Mesendoderm (in vitro differentiated cells): Measurements from ENCODE around the gene COMMD2.

Experiments
- DNase-seq: peaks from one replicate; pipeline ENCODE4 v3.0.0; 2013
- H2AK5ac ChIP-seq: 2 replicates; pipeline ENCODE4 v1.6.1; 2013; ENCODE audit warnings: low read length, inconsistent platforms
- H2BK120ac ChIP-seq: 2 replicates; pipeline ENCODE4 v1.6.1; 2013; ENCODE audit warnings: low read depth, mild to moderate bottlenecking, low read length, moderate library complexity, mixed read lengths
- H2BK15ac ChIP-seq: replicated peaks from 2 replicates; pipeline ENCODE4 v1.6.1; 2013; ENCODE audit warnings: low read depth, mild to moderate bottlenecking, moderate library complexity
- H2BK5ac ChIP-seq: 2 replicates; pipeline ENCODE4 v1.6.1; 2013; ENCODE audit warnings: low read length, inconsistent platforms
- H3K18ac ChIP-seq: 2 replicates; pipeline ENCODE4 v1.6.1; 2013; ENCODE audit warnings: mild to moderate bottlenecking, low read length, mixed read lengths
- H3K23ac ChIP-seq: one replicate; pipeline ENCODE4 v1.6.1; 2013; ENCODE audit warnings: low read length
- H3K27ac ChIP-seq: 2 replicates; pipeline ENCODE4 v1.5.1; 2013; ENCODE audit warnings: low read depth, mild to moderate bottlenecking, inconsistent platforms, low read length, moderate library complexity
- H3K27me3 ChIP-seq: 2 replicates; pipeline ENCODE4 v1.6.1; 2013; ENCODE audit warnings: low read length, control low read depth, mild to moderate bottlenecking, inconsistent platforms; ENCODE audit not compliant: insufficient read depth, poor library complexity
- H3K36me3 ChIP-seq: 2 replicates; pipeline ENCODE4 v1.6.1; 2013; ENCODE audit warnings: low read length, inconsistent platforms; ENCODE audit not compliant: control insufficient read depth, insufficient read depth
- H3K4ac ChIP-seq: one replicate; pipeline ENCODE4 v1.6.1; 2013; ENCODE audit warnings: low read depth, mild to moderate bottlenecking, low read length, moderate library complexity
- H3K4me1 ChIP-seq: 2 replicates; pipeline ENCODE4 v1.6.1; 2013; ENCODE audit warnings: low read depth, low read length, inconsistent platforms; ENCODE audit not compliant: control insufficient read depth
- H3K4me2 ChIP-seq: 2 replicates; pipeline ENCODE4 v1.6.1; 2013; ENCODE audit warnings: low read length
- H3K4me3 ChIP-seq: 2 replicates; pipeline ENCODE4 v1.5.1; 2013; ENCODE audit warnings: mild to moderate bottlenecking, low read length
- H3K56ac ChIP-seq: one replicate; pipeline ENCODE4 v1.6.1; 2013; ENCODE audit warnings: low read length
- H3K79me1 ChIP-seq: 2 replicates; pipeline ENCODE4 v1.6.1; 2013; ENCODE audit warnings: low read length, inconsistent platforms
- H3K79me2 ChIP-seq: 2 replicates; pipeline ENCODE4 v1.6.1; 2013; ENCODE audit warnings: mild to moderate bottlenecking, low read length; ENCODE audit not compliant: control insufficient read depth, insufficient read depth
- H3K9ac ChIP-seq: 2 replicates; pipeline ENCODE4 v1.6.1; 2013; ENCODE audit warnings: low read length, inconsistent platforms
- H4K5ac ChIP-seq: one replicate; pipeline ENCODE4 v1.6.1; 2013; ENCODE audit warnings: low read length
- H4K8ac ChIP-seq: one replicate; pipeline ENCODE4 v1.6.1; 2013; ENCODE audit warnings: low read depth, mild to moderate bottlenecking, control low read depth, low read length, moderate library complexity
- WGBS: extraction: QIAGEN DNeasy Blood & Tissue Kit; methylation state at CpG from one replicate; pipeline ENCODE4 v1.1.7; 2013; ENCODE audit warnings: low lambda C conversion rate, missing lambda C conversion rate; ENCODE audit not compliant: insufficient coverage; ENCODE audit errors: extremely low coverage; 5-methylcytosine and 5-hydroxymethylcytosine counted together

The COMMD2 gene

GRCh38 chr3:149713730-149714654, 38.3 kb downstream of the COMMD2 start:
- H3K9ac ChIP-seq = no peak overlapping the region
- no peaks in the 10 kb centered on the region for H3K79me1 ChIP-seq
- H2BK5ac ChIP-seq = no peak overlapping the region
- no peak overlapping the region for H2AK5ac ChIP-seq
- H2BK15ac ChIP-seq = no peak overlapping the region
- H3K18ac ChIP-seq = no peak overlapping the region
- H3K23ac ChIP-seq = no peak overlapping the region
- H3K4me2 ChIP-seq = no peak overlapping the region
- no peak overlapping the region for H4K5ac ChIP-seq
- no peaks in the 10 kb centered on the region for H3K4me1 ChIP-seq
- H3K27me3 ChIP-seq = no peaks in the 10 kb centered on the region
- no peak overlapping the region for H3K4me3 ChIP-seq
- no peaks in the 10 kb centered on the region for H3K79me2 ChIP-seq
- H2BK120ac ChIP-seq = no peak overlapping the region
- no peak overlapping the region for H3K56ac ChIP-seq
- H3K27ac ChIP-seq = no peak overlapping the region
- H3K36me3 ChIP-seq = no peaks in the 10 kb centered on the region
- no peak overlapping the region for H3K4ac ChIP-seq
- no CpG with 5 or more reads among the region's 38 CpGs for WGBS
- no peak for DNase-seq
- no peak overlapping the region for H4K8ac ChIP-seq

GRCh38 chr3:149706905-149707304, 45.4 kb downstream of the COMMD2 start:
- Histone ChIP-seq H3K56ac (no peak overlapping the region), H3K27ac (no peak overlapping the region), H3K27me3 (no peaks in the 10 kb centered on the region), H2AK5ac (no peak overlapping the region), H3K36me3 (no peaks in the 10 kb centered on the region), H2BK120ac (no peak overlapping the region), H3K4ac (no peak overlapping the region), H3K4me3 (no peak overlapping the region), H3K79me2 (no peaks in the 10 kb centered on the region), H3K9ac (no peak overlapping the region), H4K5ac (no peak overlapping the region), H3K23ac (no peak overlapping the region), H3K18ac (no peak overlapping the region), H2BK5ac (no peak overlapping the region), H3K4me1 (no peaks in the 10 kb centered on the region), H3K4me2 (no peak overlapping the region), H2BK15ac (no peak overlapping the region), H4K8ac (no peak overlapping the region), H3K79me1 (no peaks in the 10 kb centered on the region)
- WGBS = no CpG with 5 or more reads among the region's 3 CpGs
- no peak for DNase-seq

GRCh38 chr3:149705416-149705815, 46.9 kb downstream of the COMMD2 start:
- Histone ChIP-seq H3K4me1 (no peaks in the 10 kb centered on the region), H3K4me3 (no peak overlapping the region), H4K5ac (no peak overlapping the region), H2BK120ac (no peak overlapping the region), H3K9ac (no peak overlapping the region), H3K56ac (no peak overlapping the region), H3K27ac (no peak overlapping the region), H2BK15ac (no peak overlapping the region), H3K4me2 (no peak overlapping the region), H4K8ac (no peak overlapping the region), H3K27me3 (no peaks in the 10 kb centered on the region), H3K79me2 (no peaks in the 10 kb centered on the region), H3K23ac (no peak overlapping the region), H2BK5ac (no peak overlapping the region), H3K4ac (no peak overlapping the region), H2AK5ac (no peak overlapping the region), H3K79me1 (no peaks in the 10 kb centered on the region), H3K36me3 (no peaks in the 10 kb centered on the region), H3K18ac (no peak overlapping the region)
- no peak for DNase-seq

DNA sequence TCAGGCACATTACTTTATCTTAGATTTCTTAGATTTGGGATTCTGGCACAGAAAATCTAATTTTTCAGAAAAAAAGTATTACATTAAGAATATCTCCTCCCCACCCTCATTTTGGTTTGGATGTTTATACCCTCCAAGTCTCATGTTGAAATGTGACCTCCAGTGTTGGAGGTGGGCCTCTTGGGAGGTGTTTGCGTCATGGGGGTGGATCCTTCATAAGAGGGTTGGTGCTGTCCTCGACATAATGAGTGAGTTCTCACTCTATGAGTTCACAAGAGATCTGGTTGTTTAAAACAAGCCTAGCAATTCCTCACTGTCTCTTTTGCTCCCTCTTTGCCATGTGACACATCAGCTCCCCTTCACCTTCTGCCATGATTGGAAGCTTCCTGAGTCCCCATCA, 48.8 kb downstream of the COMMD2 start:
- H3K27me3 ChIP-seq = no peaks in the 10 kb centered on the region
- H3K4me1 ChIP-seq = no peaks in the 10 kb centered on the region
- WGBS = no CpG with 5 or more reads among the region's 2 CpGs
- H3K23ac ChIP-seq = no peak overlapping the region
- no peak overlapping the region for H3K27ac ChIP-seq
- no peak overlapping the region for H3K4me3 ChIP-seq
- H3K18ac ChIP-seq = no peak overlapping the region
- no peak overlapping the region for H2BK5ac ChIP-seq
- H3K79me2 ChIP-seq = no peaks in the 10 kb centered on the region
- no peak overlapping the region for H2AK5ac ChIP-seq
- no peaks in the 10 kb centered on the region for H3K36me3 ChIP-seq
- DNase-seq = no peak
- no peak overlapping the region for H3K56ac ChIP-seq
- no peak overlapping the region for H2BK120ac ChIP-seq
- no peaks in the 10 kb centered on the region for H3K79me1 ChIP-seq
- no peak overlapping the region for H4K8ac ChIP-seq
- no peak overlapping the region for H4K5ac ChIP-seq
- H3K4me2 ChIP-seq = no peak overlapping the region
- no peak overlapping the region for H3K4ac ChIP-seq
- no peak overlapping the region for H2BK15ac ChIP-seq
- H3K9ac ChIP-seq = no peak overlapping the region

DNA sequence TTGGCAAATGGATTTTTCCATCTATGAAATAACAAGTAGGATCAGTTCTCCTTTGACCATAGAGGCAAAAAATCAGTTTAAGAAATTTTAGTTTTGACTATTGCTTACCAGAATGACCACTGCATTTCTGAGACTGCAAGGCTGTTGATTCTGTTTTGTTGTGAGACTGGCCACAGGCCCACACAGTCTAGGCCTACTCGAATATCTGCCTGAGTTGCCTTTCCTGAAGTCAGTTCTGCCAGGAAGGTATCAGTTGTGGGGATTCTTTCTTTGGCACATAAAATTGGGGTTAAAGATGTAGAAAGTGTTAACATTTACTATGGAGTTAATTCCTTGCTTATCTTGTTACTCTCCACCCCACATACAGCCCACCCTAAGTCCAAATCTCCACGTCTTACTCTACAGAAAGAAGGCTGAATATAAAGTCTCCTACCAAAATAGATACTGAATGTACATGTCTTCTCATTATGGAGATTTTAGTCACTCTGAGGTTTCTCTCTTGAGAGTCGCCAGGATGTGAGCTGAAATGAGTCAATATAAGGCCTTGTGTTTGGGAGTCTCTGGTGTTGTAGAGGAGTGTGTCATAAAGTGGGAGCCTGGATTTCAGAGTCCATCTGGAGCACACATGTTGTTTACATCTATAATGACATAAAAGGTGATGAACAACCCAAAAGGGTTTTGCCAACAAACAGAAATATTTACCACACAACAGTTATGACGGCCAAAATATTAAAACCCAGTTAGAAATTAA, 49.4 kb downstream of the COMMD2 start:
- Histone ChIP-seq H3K4ac (no peak overlapping the region), H3K4me1 (no peaks in the 10 kb centered on the region), H3K27ac (no peak overlapping the region), H3K4me3 (no peak overlapping the region), H2AK5ac (no peak overlapping the region), H3K23ac (no peak overlapping the region), H4K5ac (no peak overlapping the region), H3K4me2 (no peak overlapping the region), H3K27me3 (no peaks in the 10 kb centered on the region), H3K9ac (no peak overlapping the region), H2BK15ac (no peak overlapping the region), H2BK5ac (no peak overlapping the region), H3K36me3 (no peaks in the 10 kb centered on the region), H3K18ac (no peak overlapping the region), H3K79me2 (no peaks in the 10 kb centered on the region), H3K79me1 (no peaks in the 10 kb centered on the region), H4K8ac (no peak overlapping the region), H2BK120ac (no peak overlapping the region), H3K56ac (no peak overlapping the region)
- no peak for DNase-seq
- no CpG with 5 or more reads among the region's 4 CpGs for WGBS
